HG03460 (cell line): Measurements from ENCODE around the gene TMEM132E.

Experiments used
- ATAC-seq: cut with Tn5 transposase; IDR thresholded peaks from one replicate; pipeline ENCODE4 v1.9.1; 2021; ENCODE audit not compliant: unreplicated experiment

The TMEM132E gene

DNA sequence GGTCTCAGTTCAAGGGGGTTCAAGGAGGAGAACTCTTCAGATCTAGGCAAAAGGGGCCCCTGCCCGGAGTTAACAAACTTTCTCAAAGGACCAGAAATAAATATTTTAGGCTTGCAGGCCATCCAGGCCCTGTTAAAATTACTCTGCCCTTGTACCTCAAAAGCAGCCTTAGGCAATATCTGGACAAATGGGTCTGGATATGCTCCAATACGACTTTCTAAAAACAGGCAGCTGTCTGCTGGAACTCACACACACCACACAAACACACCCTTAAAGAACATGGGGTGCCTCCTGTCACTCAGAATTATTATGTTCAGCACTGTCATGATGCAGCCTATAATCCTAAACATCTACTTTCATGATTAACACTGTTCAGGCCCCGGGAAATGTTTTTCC is 75.5 kb downstream of the TMEM132E start:
- no peak for ATAC-seq

DNA sequence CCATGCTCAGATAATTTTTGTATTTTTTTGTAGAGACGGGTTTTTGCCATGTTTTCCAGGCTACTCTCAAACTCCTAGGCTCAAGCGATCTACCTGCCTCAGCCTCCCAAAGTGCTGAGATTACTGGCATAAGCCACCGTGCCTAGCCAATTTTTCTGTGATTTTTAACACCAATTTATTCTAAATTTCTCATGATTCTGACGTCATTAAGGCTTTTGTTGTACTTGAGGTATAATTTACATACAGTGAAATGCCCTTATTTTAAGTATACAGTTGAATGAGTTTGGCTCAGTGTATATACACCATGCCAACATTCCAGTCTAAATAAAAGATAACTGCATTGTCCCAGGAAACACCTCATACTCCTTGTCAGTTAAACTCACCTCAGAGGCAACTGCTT is 77.4 kb downstream of the TMEM132E start:
- no peak for ATAC-seq

- no peak for ATAC-seq
Observed at GRCh38 chr17:34658811-34659560, 79.6 kb downstream of the TMEM132E start.

- no peak for ATAC-seq
Observed at GRCh38 chr17:34663714-34664113, 84.3 kb downstream of the TMEM132E start.

DNA sequence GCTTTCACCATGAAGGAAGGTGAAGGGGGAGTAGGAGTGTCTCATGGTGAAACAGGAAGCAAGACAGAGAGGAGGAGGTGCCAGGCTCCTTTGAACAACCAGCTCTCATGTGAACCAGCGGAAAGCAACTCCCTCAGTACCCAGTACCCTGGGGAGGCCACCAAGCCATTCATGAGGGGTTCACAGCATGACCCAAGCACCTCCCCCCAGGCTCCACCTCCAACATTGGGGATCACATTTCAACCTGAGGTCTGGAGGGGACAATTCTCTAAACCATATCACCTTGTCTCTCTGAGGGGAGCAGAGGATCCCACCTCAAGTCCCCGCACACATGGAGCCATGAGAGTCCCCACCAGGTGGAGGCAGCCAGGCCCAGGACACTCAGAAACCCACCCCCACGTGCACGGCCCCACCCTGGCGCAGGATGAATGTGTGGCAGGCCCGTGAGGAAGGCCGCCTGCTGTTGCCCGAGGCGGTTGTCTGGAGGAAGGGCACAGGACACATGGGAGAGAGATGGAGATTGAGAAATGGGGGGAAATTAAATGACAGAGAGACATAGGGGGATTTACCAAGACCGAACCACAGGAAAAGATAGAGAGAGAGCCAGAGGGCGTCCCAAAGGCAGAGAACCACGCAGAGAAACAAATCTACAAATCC is 85.9 kb downstream of the TMEM132E start:
- ATAC-seq = no peak

GRCh38 chr17:34665819-34666763 is 86.7 kb downstream of the TMEM132E start:
- no peak for ATAC-seq

DNA sequence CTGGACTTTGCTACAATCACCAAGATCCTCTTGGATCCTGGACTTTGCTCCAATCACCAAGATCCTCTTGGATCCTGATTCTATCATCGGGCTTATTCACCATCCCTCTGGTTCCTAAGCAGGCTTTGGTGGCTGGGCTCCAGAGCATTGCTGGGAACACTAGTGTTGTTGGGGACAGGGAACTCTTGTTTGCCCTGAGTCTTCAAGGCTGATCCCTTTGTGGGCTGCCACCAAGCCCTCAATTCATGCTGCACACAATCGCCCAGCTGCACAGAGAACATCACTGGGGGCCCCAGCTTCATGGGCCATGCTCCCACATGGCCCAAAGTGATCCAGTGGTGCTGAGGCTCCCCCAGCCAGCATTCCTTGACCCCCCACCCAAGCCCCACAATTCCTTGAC is 88.3 kb downstream of the TMEM132E start:
- no peak for ATAC-seq

DNA sequence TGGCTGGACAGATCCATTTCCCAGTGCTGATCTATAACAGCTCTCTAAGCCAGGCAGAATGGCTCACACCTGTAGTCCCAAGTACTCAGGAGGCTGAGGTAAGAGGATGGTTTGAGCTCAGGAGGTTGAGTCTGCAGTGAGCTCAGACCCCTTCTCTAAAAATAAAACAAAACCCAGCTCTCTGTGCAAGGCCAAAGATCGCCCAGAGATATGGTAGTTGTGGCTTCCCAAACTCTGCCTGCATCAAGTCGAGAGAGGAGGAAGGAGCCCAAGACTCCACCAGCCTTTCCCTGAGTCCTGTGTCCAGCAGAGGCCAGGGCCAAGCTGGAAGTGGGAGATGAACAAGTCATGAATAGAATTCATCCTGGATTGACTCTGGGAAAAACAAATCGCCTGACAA is 88.8 kb downstream of the TMEM132E start:
- ATAC-seq = no peak

GRCh38 chr17:34669511-34669910 is 90.1 kb downstream of the TMEM132E start:
- no peak for ATAC-seq

- ATAC-seq = no peak
Observed at GRCh38 chr17:34670618-34671017, 91.2 kb downstream of the TMEM132E start.

DNA sequence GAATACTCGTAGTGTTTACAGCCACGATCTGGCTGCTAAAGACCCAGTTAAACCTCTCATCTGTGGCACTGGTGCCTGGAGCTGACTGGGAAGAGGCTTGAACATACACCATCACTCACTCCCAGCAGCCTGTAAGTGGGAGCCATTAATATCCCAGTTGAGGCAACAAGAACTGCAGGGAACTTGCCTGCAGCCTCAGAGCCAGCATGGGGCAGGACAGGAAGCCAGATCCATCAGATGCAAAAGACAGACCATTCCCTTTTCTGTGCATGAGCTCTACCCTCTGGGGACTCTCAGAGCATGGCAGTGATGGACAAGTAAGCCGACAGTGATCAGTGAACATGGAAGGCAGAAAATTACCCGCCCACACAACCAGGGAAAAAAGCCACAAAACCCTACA is 91.8 kb downstream of the TMEM132E start:
- ATAC-seq = no peak

- ATAC-seq = no peak
Observed at GRCh38 chr17:34672176-34672785, 92.9 kb downstream of the TMEM132E start.

DNA sequence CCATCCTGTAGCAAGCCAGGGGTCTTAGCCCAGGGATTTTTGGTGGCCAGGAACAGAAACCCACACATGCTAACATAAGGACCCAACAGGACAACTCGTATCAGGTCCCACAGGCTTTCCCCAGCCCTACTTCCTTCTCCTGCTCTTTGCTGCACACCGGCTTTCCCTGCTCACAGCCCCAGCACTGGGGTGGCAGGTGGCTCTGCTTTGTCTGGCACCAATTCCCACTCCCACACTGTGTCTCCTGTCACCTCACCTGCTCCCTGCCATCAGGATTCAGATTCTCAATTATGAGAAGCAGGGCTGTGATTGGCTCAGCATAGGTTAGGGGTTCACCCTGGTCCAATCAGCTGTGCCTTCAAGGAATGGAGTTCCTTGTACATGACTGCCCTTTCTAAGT is 94.1 kb downstream of the TMEM132E start:
- no peak for ATAC-seq

GRCh38 chr17:34673995-34674890 is 94.9 kb downstream of the TMEM132E start:
- ATAC-seq = no peak

DNA sequence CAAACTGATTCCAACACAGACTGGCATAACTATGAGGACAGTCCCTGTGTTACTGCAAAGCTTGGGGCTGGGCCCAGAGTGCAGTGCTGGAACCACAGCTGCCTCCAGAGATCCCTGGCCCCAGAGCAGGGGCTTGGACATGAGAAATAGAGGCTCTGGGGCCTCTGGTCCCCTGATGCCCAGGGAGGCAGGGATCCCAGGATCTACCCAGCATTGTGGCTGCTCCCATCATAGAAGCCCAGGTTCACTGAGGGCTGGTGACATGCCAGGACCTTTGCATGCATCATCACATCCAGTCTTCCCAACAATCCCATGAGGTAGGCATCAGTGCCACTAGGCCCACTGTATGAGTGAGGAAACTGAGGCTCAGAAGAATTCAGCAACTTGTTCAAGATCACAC is 95.8 kb downstream of the TMEM132E start:
- no peak for ATAC-seq

DNA sequence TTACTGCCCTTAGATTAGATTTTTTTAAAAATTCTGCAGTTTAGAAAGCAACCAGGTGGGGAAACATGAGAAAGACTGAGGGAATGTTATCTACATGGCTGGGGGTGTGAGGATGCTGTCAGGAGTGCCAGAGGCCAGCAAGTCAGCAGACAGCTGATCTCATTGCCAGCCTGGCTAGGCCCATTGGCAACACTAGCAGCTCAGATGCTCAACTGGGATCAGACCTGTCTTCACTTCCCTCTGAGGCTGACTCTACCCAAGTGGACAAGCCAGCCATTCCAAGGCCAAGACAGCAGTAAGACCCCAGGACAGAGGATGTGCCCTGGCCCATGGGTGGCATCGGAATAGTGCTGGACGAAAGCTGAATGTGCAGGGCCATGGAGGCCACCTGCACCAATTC is 96.2 kb downstream of the TMEM132E start:
- no peak for ATAC-seq

DNA sequence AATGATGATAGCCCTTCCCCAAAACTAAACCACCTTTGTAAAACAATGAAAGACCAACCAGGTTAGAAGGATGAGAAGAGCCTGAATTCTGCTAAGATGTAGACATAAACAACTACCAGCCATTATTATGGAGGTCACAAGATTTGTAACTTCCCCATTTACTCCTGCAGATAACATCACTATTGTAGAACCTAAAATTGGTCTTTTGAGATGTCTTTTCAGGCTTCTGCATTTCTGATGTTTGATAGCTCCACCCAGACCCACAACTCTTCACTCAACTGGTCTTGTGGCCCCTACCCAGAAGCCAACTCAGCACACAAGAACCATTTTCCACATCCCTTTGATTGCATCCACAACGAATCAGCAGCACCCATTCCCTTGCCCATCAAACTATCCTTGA is 100.8 kb downstream of the TMEM132E start:
- no peak for ATAC-seq

- no peak for ATAC-seq
Observed at GRCh38 chr17:34682305-34682704, 102.9 kb downstream of the TMEM132E start.

DNA sequence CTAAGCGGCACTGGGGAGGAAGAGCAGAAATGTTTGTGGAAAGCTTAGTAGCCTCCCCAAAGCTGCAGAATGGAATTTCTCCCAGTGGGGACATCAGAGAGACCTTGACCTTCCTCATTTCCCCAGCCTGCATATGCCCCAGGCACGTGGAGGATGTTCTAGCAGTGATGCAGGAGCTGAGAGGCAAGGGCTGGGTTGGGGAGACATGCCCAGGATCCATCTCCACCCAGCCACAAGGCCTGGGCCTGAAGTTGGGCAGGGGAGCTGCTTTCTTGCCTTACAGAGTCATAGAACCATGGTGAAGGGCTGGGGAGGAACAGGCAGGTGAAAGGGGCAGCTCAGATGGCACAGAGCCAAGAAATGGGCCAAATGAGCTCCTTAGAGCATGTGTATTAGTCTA is 104.0 kb downstream of the TMEM132E start:
- ATAC-seq = no peak
